Ectodermal cell (in vitro differentiated cells): ENCODE measurements around the gene SYTL1.
A peak's percentile ranks its signal among the peaks of the same experiment; 100 is the strongest.

Experiments used
- H3K27ac ChIP-seq: 2 replicates; pipeline ENCODE4 v1.7.0; 2013; ENCODE audit warnings: mild to moderate bottlenecking, low read depth, low read length; ENCODE audit not compliant: insufficient read depth, poor library complexity, severe bottlenecking
- H3K27me3 ChIP-seq: 2 replicates; pipeline ENCODE4 v1.7.0; 2013; ENCODE audit warnings: mild to moderate bottlenecking, low read length; ENCODE audit not compliant: insufficient read depth, control insufficient read depth, poor library complexity, severe bottlenecking
- H3K36me3 ChIP-seq: one replicate; pipeline ENCODE4 v1.7.0; 2013; ENCODE audit warnings: low read length; ENCODE audit not compliant: control insufficient read depth, insufficient read depth
- H3K4me1 ChIP-seq: one replicate; pipeline ENCODE4 v1.7.0; 2013; ENCODE audit warnings: low read length; ENCODE audit not compliant: control insufficient read depth, insufficient read depth
- H3K4me3 ChIP-seq: 2 replicates; pipeline ENCODE4 v1.7.0; 2013; ENCODE audit warnings: low read depth, low read length, control low read depth; ENCODE audit not compliant: insufficient read depth
- H3K9me3 ChIP-seq: 2 replicates; pipeline ENCODE4 v1.7.0; 2013; ENCODE audit warnings: mild to moderate bottlenecking, low read length, moderate library complexity; ENCODE audit not compliant: control insufficient read depth
- WGBS, 2 experiments: methylation state at CpG; one replicate each; pipeline ENCODE4 v1.1.7; 2013; ENCODE audit warnings: missing lambda C conversion rate in 2 of 2; 5-methylcytosine and 5-hydroxymethylcytosine counted together

Gene SYTL1

GRCh38 chr1:27333717-27334279 is 8.0 kb upstream of the SYTL1 start:
- WGBS, 2 experiments = 95 to 96% methylated on average over 17 of the region's 17 CpGs
- peaks cover 15% of the 10 kb centered on the region for H3K36me3 ChIP-seq
- H3K27ac ChIP-seq = no peak overlapping the region

GRCh38 chr1:27335506-27336422 is 6.1 kb upstream of the SYTL1 start:
- 89 to 90% methylated on average over 17 of the region's 17 CpGs for WGBS, 2 experiments
- H3K27ac ChIP-seq = no peak overlapping the region
- no peaks in the 10 kb centered on the region for H3K27me3 ChIP-seq
- H3K4me1 ChIP-seq = peaks cover 15% of the 10 kb centered on the region
- no peaks in the 10 kb centered on the region for H3K9me3 ChIP-seq
- peaks cover 15% of the 10 kb centered on the region for H3K36me3 ChIP-seq
- no peak overlapping the region for H3K4me3 ChIP-seq

More at GRCh38 chr1:27333717-27334279, 8.0 kb upstream of the SYTL1 start:
- H3K27me3 ChIP-seq = no peaks in the 10 kb centered on the region
- peaks cover 3% of the 10 kb centered on the region for H3K4me1 ChIP-seq
- H3K9me3 ChIP-seq = no peaks in the 10 kb centered on the region
- H3K4me3 ChIP-seq = no peak overlapping the region

GRCh38 chr1:27336756-27337155 is 5.1 kb upstream of the SYTL1 start:
- Histone ChIP-seq H3K27ac (no peak overlapping the region), H3K9me3 (no peaks in the 10 kb centered on the region), H3K36me3 (peaks cover 15% of the 10 kb centered on the region), H3K4me1 (peaks cover 23% of the 10 kb centered on the region), H3K4me3 (no peak overlapping the region), H3K27me3 (no peaks in the 10 kb centered on the region)
- 95% methylated on average over 5 of the region's 5 CpGs for WGBS, 2 experiments

GRCh38 chr1:27338751-27339150 is 3.1 kb upstream of the SYTL1 start:
- peaks cover 43% of the 10 kb centered on the region for H3K4me1 ChIP-seq
- H3K27ac ChIP-seq = peak overlapping the region; percentile 58
- H3K9me3 ChIP-seq = no peaks in the 10 kb centered on the region
- no peak overlapping the region for H3K4me3 ChIP-seq
- H3K36me3 ChIP-seq = peaks cover 15% of the 10 kb centered on the region
- 52 to 56% methylated on average over 6 of the region's 6 CpGs for WGBS, 2 experiments
- H3K27me3 ChIP-seq = no peaks in the 10 kb centered on the region

- Histone ChIP-seq H3K9me3 (no peaks in the 10 kb centered on the region), H3K27ac (no peak overlapping the region), H3K4me3 (no peak overlapping the region), H3K4me1 (peaks cover 43% of the 10 kb centered on the region), H3K36me3 (peaks cover 12% of the 10 kb centered on the region), H3K27me3 (no peaks in the 10 kb centered on the region)
- 76 to 81% methylated on average over 5 of the region's 5 CpGs for WGBS, 2 experiments
These were observed 2.6 kb upstream of the SYTL1 start for GRCh38 chr1:27339213-27339612.

- 75 to 82% methylated on average over 8 of the region's 8 CpGs for WGBS, 2 experiments
- H3K36me3 ChIP-seq = peaks cover 3% of the 10 kb centered on the region
- peak overlapping the region; percentile 29 for H3K4me3 ChIP-seq
- H3K27ac ChIP-seq = no peak overlapping the region
- no peaks in the 10 kb centered on the region for H3K27me3 ChIP-seq
- no peaks in the 10 kb centered on the region for H3K9me3 ChIP-seq
- peaks cover 43% of the 10 kb centered on the region for H3K4me1 ChIP-seq
These were observed 562 bp downstream of the SYTL1 start for GRCh38 chr1:27342391-27342777.

GRCh38 chr1:27342778-27343638 is 1.2 kb downstream of the SYTL1 start:
- H3K27ac ChIP-seq = no peak overlapping the region
- no peaks in the 10 kb centered on the region for H3K9me3 ChIP-seq
- H3K36me3 ChIP-seq = peaks cover 3% of the 10 kb centered on the region
- no peaks in the 10 kb centered on the region for H3K27me3 ChIP-seq
- H3K4me3 ChIP-seq = peak overlapping the region; percentile 1
- peaks cover 43% of the 10 kb centered on the region for H3K4me1 ChIP-seq
- WGBS, 2 experiments = 68 to 71% methylated on average over 31 of the region's 31 CpGs

- Histone ChIP-seq H3K4me3 (no peak overlapping the region), H3K9me3 (no peaks in the 10 kb centered on the region), H3K4me1 (peaks cover 43% of the 10 kb centered on the region), H3K36me3 (peaks cover 3% of the 10 kb centered on the region), H3K27me3 (no peaks in the 10 kb centered on the region), H3K27ac (no peak overlapping the region)
- WGBS, 2 experiments = 92% methylated on average over 5 of the region's 5 CpGs
These were observed 1.8 kb downstream of the SYTL1 start for GRCh38 chr1:27343639-27344025.

- WGBS, 2 experiments = 96 to 98% methylated on average over 12 of the region's 12 CpGs
- Histone ChIP-seq H3K27ac (no peak overlapping the region), H3K4me1 (peaks cover 35% of the 10 kb centered on the region), H3K27me3 (peaks cover 10% of the 10 kb centered on the region), H3K9me3 (no peaks in the 10 kb centered on the region), H3K4me3 (no peak overlapping the region), H3K36me3 (peaks cover 3% of the 10 kb centered on the region)
These were observed 3.5 kb downstream of the SYTL1 start for GRCh38 chr1:27345272-27345671.

- WGBS, 2 experiments = 93 to 95% methylated on average over 7 of the region's 8 CpGs
These were observed 4.5 kb downstream of the SYTL1 start for GRCh38 chr1:27346357-27346756.

More at GRCh38 chr1:27346357-27346756, 4.5 kb downstream of the SYTL1 start:
- H3K4me3 ChIP-seq = no peak overlapping the region
- no peak overlapping the region for H3K27ac ChIP-seq
- H3K9me3 ChIP-seq = no peaks in the 10 kb centered on the region
- H3K27me3 ChIP-seq = peaks cover 16% of the 10 kb centered on the region
- H3K4me1 ChIP-seq = peaks cover 30% of the 10 kb centered on the region
- H3K36me3 ChIP-seq = peaks cover 3% of the 10 kb centered on the region
